NCI-H345 (cell line): ENCODE measurements around the gene POLD1.

Source experiments
- DNase-seq: peaks from one replicate; lab custom pipeline; 2025; lab: John Stamatoyannopoulos, UW

POLD1 gene

GRCh38 chr19:50418176-50419021 lies 34.3 kb downstream of the POLD1 start, which contains the start of gene SPIB:
TSS of gene SPIB (plus strand) at chr19:50418938. CDS start at chr19:50418963, 25 bp downstream.
- DNase-seq: no peak

GRCh38 chr19:50419022-50419579 lies 35.0 kb downstream of the POLD1 start:
- DNase-seq: no peak

GRCh38 chr19:50419580-50420035 lies 35.5 kb downstream of the POLD1 start:
- DNase-seq: no peak

GRCh38 chr19:50420127-50420526 lies 36.0 kb downstream of the POLD1 start:
- no peak for DNase-seq

- no peak for DNase-seq
These were observed 36.7 kb downstream of the POLD1 start for GRCh38 chr19:50420808-50421207.

- no peak for DNase-seq
These were observed 38.5 kb downstream of the POLD1 start for GRCh38 chr19:50422397-50423278.

DNA sequence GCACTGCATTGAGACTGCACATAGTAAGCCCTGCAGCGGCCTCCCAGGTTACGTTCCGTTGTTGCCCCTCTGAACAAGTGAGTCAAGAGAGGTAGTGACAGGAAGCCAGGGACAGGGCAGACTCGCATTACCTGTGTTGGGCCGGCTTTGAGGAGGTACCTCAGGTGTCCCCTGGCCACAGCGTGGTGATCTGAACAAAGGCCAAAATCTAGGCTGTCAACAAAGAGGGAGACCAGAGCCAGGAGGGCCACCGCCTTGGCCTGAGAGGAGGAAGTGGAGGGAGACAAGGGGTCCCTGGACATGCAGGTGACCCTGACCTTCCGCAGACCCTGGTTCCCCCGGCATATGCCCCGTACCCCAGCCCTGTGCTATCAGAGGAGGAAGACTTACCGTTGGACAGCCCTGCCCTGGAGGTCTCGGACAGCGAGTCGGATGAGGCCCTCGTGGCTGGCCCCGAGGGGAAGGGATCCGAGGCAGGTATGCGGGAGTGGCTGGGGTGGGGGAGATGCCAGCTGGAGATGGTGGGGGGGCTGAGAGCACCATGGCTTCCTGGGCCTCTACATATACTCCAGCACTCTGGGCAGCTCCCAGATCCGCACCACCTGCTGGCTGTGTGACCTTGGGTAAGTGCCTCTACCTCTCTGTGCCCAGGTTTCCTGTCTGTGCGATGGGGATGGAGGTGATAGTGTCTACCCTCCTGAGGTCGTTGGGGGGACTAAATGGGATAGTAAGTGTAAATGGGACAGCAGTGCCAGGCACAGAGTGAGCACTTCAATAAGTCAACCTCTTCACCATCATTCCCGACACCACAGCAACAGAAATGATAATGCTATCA lies 39.3 kb downstream of the POLD1 start:
- DNase-seq: no peak

GRCh38 chr19:50425581-50425980 lies 41.4 kb downstream of the POLD1 start:
- DNase-seq: no peak

GRCh38 chr19:50427318-50427925 lies 43.3 kb downstream of the POLD1 start:
- DNase-seq: no peak

DNA sequence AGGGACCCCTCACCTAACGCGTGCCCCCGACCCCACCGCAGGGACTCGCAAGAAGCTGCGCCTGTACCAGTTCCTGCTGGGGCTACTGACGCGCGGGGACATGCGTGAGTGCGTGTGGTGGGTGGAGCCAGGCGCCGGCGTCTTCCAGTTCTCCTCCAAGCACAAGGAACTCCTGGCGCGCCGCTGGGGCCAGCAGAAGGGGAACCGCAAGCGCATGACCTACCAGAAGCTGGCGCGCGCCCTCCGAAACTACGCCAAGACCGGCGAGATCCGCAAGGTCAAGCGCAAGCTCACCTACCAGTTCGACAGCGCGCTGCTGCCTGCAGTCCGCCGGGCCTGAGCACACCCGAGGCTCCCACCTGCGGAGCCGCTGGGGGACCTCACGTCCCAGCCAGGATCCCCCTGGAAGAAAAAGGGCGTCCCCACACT lies 43.9 kb downstream of the POLD1 start:
- DNase-seq: no peak

- no peak for DNase-seq
These were observed 44.8 kb downstream of the POLD1 start for GRCh38 chr19:50428772-50429463.

- DNase-seq: no peak
These were observed 46.8 kb downstream of the POLD1 start for GRCh38 chr19:50430888-50431342.

GRCh38 chr19:50431343-50432220 lies 47.4 kb downstream of the POLD1 start:
- DNase-seq: peak; percentile 81

- peak; percentile 9 for DNase-seq
These were observed 48.3 kb downstream of the POLD1 start, which contains the start of gene MYBPC2 for GRCh38 chr19:50432221-50433028. TSS of gene MYBPC2 (plus strand) at chr19:50432892. CDS start at chr19:50432954, 62 bp downstream.

GRCh38 chr19:50433201-50434180 lies 49.3 kb downstream of the POLD1 start:
- no peak for DNase-seq

- DNase-seq: peak; percentile 40
These were observed 50.4 kb downstream of the POLD1 start for GRCh38 chr19:50434525-50434924.

DNA sequence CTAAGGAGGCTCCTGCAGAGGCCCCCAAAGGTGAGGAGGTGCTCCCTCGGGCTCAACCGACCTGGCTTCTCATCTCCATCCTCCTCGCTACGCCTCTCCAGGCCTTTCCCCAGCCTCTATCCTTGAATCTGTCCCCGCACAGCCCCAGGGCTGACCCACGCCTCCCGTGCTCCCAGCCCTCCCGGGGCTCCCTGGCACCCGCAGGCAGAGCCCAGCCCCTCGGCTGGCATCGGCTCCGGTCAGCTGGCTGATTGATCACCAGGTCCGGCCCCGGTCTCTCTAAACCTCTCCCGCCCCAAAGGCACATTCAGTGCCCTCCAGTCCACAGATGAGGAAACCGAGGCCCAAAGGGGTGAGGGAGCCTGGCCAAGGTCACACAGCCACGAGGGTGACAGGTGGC lies 51.1 kb downstream of the POLD1 start:
- DNase-seq: no peak
